OCI-LY3 (cell line): Measurements from ENCODE around the gene PMFBP1.

Experiments used
- EZH2phosphoT487 ChIP-seq: fragments of 200-600 bp; shearing (Covaris generic); IDR thresholded peaks from 2 replicates; pipeline ENCODE4 v1.6.1; 2018; ENCODE audit warnings: antibody characterized with exemption, mixed run types, low read depth
- TF ChIP-seq, protein P1 (sequence below): fragments of 200-600, 300-600 bp; sonication (generic); IDR thresholded peaks from 2 replicates; pipeline ENCODE4 v1.5.1; 2014; ENCODE audit warnings: antibody characterized with exemption, low read length, low read depth

DNA sequence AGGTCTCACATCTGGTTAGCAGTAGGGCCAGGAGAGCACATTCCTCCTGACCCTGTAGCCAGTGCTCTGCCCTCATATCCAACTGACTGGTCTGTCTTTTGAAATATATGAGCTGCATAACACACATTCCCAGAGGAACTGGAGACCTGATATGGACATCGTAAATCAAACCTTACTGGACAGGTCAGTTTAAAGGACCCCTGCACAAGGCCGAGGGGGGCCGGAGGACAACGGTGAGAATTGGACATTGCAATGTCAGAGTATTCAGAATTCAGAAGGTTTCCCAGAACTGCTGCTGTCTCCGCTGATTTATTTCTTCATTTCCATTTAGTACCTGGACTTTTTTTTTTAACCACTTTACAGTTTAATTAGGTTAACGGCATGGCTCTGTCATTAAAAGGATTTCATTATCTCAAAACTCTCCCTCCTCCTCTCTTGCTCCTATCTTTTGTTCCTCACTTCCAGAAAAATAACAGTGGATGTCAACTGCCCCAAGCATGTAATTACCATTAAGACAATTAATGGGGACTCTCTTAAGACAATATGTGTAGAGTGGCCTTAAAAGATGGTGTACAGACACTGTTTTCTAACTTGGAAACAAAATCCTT is 4.9 kb downstream of the PMFBP1 start:
- TF ChIP-seq, protein P1, sequence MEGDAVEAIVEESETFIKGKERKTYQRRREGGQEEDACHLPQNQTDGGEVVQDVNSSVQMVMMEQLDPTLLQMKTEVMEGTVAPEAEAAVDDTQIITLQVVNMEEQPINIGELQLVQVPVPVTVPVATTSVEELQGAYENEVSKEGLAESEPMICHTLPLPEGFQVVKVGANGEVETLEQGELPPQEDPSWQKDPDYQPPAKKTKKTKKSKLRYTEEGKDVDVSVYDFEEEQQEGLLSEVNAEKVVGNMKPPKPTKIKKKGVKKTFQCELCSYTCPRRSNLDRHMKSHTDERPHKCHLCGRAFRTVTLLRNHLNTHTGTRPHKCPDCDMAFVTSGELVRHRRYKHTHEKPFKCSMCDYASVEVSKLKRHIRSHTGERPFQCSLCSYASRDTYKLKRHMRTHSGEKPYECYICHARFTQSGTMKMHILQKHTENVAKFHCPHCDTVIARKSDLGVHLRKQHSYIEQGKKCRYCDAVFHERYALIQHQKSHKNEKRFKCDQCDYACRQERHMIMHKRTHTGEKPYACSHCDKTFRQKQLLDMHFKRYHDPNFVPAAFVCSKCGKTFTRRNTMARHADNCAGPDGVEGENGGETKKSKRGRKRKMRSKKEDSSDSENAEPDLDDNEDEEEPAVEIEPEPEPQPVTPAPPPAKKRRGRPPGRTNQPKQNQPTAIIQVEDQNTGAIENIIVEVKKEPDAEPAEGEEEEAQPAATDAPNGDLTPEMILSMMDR, result no peak
- no peak for TF ChIP-seq EZH2phosphoT487
